A673 (cell line): ENCODE measurements around the gene ERFL.

Experiments
- CTCF ChIP-seq: fragments of 300-800, 200-600 bp; sonication (generic); conservative IDR thresholded peaks from 2 replicates; pipeline ENCODE4 v1.5.1; 2017; ENCODE audit warnings: low read depth, mild to moderate bottlenecking, antibody characterized with exemption, low read length, moderate library complexity, mixed read lengths
- EZH2 ChIP-seq: fragments of 200-600 bp; sonication (generic); IDR thresholded peaks from 2 replicates; pipeline ENCODE4 v1.6.1; 2017; ENCODE audit warnings: borderline replicate concordance, low read depth, mild to moderate bottlenecking, mixed read lengths, antibody characterized with exemption, low read length; ENCODE audit not compliant: poor library complexity, severe bottlenecking

DNA sequence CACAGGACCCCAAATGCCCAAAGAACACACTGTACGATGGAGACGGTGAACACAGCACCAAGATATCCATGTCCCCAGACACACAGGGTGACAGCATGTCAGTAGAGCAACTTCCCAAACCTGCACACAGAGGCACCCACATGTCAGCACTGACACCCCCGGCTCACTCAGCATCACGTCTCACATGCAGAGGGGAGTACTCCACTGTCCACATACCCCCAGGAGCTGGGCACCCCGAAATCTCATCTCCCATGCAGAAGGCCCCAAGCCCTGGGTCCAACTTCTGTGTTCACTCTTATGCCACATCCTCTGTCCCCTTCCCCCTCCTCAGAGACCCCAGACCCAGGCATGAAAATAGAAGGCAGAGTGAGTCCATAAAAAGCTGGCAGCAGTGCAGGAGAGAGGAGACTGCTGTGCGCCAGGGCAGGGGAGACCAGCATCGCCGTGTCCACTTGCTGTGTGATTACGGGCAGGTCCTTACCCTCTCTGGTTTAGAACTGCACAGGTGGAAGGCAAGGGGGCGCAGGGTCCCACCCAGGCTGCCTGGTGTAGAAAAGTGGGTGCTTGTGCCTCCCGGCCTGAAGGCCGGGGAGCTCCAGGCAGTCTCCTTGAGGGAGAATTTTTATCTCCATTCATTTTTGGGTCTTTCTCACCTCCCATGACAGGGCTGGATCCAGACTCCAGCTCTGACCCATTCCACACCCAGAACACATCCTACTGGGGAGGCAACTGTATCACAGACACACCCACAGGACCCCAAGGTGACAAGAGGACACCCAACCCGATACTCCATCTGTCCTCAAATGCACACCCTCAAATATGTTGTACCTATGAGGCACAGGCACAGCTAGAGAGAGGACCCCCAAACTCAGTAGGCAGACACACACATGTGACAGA is 17.0 kb downstream of the ERFL start:
- TF ChIP-seq EZH2 (no peak), CTCF (no peak)
